HG02943 (cell line): ENCODE data around the gene MYO5C.

Source experiments
- ATAC-seq: cut with Tn5 transposase; IDR thresholded peaks from one replicate; pipeline ENCODE4 v1.9.1; 2021; ENCODE audit warnings: mild to moderate bottlenecking, low read depth, moderate library complexity; ENCODE audit not compliant: unreplicated experiment

The MYO5C gene

DNA sequence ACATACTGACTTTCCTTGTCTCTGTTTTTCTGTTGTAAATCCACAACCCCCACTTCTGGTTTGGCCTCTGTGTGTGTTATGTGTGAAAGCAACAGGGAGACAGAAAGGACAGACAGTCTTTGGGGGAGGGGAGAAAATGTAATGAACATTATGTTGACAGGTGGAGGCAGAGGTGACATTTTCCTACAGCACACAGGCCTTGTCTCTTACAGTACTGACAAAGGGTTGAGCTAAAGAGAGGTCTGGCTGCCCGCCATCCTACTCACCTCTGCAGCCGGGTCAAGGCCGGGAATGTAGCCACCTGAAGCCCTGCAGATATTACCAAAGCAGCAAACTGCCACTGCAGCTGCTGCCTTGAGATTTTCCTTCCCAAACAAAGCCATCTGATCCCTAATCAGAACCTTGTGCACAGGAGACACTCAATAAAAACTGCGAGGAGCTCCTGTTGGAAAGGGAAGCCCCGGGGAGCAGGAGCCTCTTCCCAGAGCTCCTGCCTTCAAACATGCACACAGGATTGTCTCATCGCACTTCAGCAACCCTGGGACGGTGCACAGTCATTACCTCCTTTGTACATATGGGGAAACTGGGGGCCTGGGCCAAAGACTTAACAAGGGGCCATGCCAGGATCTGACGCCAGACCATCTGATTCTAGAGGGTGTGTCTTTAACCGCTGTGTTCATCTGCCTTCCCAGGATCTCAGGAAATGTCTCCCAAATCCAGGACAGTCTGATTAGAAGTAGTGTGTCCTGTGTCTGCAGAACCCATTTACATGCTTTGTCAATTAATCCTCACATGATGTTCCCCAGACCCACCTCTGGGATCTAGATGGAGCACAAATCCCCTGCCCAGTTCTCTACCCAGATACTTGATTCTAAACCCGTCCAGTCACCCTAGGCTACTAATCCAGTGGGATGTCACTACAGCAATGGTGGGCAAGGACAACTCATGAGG lies 14.2 kb downstream of the MYO5C start:
- ATAC-seq: no peak

DNA sequence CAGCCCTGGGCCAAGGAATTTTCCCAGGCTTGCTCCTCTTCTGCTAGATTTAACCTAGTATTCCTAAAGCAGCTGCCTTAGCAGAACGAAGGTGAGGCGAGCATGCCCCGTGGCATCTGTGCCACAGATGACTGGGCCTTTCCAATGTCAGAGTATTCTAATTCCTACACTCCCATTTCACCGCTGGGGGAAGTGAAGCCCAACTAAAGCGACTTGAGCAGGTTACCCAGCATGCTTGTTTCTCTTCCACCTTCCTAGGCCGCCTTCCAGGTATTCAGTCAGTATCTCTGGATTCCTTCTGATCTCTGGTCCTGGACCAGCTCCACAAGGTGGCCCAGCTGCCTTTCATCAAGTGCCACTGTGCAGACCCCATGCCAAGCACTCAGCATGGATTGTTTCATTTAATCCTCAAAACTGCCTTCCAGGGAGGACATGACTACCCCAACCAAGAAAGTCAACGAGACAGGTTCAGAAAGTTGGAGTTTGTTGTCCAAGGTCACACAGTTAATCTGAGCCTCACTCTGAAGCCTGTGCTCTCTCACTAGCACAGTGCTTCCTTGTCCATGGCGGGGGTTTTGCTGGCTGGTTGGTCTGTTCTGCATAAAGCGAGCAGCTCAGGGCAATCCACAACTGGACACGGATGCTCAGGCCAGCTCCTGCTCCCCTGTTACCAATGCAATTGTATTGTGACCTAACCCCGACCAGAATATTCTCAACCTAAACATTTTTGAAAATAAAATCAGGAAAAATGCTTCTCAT lies 15.1 kb downstream of the MYO5C start:
- ATAC-seq: no peak

DNA sequence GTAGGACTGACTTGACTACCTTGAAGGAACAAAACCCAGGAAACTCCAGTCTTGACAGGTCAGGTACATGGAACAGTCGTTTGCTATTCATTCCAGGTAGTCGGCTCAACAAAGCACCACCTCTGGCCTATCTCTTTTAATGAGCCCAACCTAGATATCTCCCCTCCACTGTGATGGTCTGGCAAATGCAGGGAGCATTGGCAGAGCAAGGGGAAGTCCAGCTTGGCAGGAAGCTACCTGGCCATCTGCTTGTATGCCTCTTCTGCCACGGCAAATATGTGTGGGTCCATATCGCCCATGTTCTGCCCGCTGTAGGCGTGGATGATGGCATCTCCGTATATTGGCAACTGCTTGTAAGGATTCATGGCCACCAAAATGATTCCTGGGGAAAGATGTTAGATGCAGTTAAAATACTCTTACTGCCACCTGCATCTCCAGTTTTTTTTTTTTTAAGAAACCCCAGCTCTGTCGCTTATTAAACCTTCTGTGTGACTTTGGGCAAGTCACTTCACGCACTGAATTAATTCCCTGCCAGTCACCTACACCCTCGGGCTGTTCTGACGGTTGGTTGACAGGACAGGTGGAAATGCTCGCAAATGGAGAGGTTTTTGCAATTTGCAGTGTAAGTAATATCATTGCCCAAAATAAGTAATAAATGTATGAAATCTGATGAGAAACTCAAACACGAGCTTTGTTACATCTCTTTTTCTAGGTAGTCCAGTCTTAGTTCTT lies 16.8 kb downstream of the MYO5C start:
- no peak for ATAC-seq

DNA sequence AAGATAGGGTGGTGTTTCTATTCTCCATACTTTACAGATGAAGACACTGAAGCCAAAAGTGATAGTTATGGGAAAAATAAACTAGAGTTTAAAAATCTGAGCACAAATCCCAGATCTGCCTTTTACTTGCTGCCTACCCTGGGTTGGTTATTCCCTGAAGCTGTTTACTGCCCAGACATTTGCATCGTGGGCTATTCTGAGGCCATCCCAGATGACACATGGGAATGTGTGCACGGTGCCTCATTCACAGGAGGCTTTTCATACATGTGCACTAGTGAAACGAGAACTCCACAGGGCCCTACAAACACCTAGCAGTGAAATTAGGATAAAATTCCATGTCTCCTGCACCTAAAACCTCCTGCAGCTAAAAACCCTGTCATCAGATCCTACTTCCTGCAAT lies 17.5 kb downstream of the MYO5C start:
- no peak for ATAC-seq

DNA sequence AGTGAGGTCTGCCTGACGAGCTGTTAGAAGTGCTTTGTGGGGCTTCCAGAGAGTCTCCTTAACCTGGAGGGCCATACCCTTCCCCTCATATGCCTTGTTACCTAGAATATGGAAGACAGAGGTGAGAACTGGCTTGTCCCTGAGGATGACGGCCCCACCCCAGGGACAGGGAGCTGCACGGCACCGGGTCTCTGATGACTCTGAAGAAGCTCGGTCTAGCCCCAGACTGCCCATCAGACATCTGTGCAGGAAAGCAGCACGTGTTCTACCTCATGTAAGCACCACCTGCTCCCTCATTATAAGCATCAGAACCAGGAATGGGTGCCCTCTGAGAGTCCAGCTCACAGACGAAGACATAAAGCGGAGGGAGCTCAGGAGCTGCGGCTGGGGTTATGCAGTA lies 18.0 kb downstream of the MYO5C start:
- no peak for ATAC-seq

DNA sequence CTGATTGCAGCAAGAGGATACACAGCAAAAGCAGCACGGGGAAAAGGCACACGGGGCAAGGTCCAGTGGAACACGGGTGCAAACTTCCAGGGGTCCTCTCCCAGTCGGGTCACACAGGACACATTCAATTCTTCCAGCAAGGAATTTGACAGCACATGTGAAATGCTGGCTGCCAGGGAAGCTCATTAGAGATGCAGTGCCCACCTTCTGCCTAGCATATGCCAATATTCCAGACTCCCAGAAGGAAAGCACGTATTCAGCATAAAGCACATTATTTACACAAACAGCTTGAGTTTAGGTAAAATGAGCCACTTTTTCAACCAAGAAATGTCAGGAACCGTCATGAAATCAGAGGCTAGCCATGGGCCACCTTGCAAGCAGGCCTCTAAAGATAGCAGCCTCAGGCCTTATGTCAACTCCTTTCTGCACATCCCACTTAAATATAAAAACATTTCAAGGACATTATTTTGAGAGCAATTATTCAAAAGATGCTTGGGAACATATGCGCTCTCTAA lies 19.3 kb downstream of the MYO5C start:
- ATAC-seq: no peak

DNA sequence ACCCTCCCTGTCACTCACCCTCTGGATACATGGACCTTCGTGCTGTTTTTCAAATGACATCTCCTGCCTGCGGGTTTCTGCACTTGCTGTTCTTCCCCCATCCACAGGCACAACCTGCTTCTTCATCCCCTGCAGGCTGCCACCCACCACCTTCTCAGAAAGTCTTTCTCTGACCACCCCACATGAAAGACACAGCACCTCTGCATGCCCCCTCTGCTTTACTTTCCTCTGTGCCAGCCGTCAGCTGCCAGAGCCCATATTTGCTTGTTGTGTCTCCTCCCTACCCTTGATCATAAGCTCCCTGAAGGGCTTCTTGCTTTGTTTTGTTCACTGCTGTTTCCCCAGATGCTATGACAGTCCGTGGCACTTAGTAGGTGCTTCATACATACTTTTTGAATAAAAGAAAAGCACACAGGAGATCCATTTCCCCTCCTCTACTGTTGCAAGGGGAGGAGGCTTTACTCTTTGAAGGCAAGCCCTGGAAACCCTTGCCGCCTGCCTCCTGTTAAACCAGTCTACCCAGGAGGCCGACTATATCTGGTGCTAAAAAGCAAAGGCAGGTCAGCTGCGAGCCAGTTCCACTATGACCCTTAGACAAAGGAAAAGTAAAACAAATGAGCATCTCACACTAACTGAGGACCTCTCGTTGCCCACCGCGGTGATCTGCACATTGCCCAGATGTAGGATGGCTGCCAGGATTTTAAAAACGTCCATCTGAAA lies 31.9 kb downstream of the MYO5C start:
- no peak for ATAC-seq

DNA sequence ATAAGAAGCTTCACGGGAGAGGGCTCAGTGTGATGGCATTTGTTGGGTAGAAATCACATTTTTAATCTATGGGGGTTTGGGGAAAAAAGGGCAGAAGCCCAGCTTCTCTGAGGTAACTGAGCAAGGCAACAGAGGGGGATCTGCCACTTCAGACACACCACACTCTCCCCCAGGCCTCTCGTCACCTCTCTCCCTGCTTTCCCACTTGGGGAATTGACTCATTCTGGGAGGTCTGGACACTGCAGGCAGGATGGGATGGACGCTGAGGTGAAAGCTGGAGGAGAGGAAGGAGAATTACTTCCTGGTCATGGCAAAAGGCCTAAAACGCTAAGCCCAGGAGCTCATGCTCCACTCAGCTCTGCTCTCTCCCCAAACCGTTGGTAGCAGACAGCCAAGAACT lies 33.2 kb downstream of the MYO5C start:
- no peak for ATAC-seq

DNA sequence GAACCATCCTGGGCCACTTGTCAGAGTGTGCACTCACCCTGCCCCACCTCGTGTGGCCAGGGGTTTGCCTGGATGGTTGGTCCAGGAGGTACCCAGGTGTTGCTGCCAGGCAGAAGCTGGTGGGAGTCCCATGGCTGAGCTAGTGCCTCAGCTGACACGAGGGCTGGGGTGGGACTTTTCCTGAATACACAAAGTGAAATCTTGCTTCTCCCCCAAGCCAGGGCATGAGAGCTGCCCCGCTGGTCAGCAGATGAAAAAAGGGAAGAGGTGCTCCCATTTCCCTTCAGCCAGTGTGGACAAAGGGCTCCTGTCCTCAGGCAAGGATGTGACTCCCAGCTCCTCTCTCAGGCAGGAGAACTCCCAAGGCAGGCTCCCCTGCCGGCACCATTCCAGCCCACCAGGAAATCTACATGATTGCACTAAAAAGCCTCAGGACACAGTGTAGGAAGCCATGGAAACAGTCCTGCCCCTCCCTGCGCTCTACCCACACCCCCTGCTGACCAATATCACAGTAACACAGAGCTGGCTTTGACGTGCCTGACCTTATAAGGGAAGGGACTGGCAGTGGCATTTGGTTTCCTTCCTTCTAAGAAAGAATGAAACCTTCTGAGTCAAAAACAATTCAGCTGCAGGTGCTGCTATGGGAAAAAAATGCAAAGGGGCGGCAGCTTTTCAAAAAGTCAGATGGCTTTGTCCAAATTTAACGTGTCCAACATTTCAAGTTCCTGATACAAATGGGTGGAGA lies 33.9 kb downstream of the MYO5C start:
- peak; percentile 99 for ATAC-seq

DNA sequence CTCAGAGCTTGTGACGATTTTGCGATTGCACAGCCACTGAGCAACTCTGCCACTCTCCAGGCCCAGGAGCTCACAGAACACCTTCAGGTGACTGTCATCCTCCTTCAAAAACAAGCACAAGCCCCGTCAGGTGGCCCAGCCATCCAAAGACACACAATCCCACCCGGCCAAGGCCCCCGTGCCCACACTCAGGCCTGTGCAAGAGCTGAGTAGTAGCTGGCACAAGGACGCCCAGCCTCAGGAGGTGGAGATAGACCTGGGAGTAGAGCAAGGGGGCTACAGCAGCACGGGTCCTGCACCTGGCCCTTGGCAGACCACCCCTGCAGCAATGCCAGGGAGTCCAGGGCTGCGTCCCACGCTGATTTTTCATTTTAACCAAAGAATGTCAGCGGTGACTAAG lies 34.6 kb downstream of the MYO5C start:
- ATAC-seq: no peak

DNA sequence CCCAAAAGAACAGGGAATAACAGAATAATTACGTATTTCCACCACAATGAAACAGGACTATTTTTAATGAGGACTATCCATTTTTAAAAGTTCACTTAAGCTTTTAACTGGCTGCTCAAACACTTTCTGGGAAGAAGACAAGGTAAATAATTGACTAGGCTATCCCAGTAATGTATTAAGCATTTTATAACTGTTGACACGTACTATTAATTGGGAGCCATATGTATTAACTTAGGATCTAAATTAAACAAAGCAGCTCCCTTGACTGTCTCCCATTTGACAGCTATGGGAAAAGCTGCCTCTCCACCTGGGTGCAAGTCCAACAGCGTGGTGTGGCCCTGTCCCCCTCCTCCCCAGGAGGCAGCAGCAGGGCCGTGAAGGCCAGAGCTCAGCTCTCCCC lies 36.1 kb downstream of the MYO5C start:
- ATAC-seq: no peak

DNA sequence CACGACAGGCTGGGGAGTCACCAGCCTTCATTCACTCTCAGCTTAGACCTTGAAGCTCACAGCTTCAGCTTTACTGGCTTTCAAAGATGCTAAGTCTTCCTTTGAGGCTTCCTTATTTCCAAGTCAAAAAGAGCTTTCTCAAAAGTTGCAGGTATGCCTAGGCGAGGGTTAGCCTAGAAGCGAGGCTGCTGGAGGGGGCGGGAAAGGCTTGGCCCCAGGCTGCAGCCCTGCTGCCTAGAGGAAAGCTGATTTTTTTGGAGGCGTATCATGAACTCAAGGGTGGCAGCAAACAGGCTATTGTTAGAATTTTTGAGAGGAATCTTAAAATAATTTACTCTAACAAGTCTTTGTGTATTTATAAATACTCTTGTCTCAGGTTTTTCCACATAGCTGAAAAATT lies 37.1 kb downstream of the MYO5C start:
- ATAC-seq: no peak

DNA sequence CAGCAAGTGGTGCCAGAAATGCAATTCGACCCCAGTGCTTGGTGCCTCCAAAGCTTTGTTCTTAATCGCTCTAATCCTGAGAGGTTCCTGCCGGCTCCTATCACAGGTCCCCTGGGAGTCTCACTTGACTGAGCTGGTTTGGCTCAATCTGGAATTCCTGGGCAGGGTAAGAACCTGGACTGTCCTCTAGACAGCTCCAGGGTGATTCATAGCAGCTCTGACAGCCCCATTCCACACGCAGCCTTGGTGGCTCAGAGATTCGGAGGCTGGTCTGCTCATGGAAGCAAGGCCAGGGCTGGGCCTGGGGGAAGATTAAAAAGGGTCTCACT lies 37.9 kb downstream of the MYO5C start:
- no peak for ATAC-seq

DNA sequence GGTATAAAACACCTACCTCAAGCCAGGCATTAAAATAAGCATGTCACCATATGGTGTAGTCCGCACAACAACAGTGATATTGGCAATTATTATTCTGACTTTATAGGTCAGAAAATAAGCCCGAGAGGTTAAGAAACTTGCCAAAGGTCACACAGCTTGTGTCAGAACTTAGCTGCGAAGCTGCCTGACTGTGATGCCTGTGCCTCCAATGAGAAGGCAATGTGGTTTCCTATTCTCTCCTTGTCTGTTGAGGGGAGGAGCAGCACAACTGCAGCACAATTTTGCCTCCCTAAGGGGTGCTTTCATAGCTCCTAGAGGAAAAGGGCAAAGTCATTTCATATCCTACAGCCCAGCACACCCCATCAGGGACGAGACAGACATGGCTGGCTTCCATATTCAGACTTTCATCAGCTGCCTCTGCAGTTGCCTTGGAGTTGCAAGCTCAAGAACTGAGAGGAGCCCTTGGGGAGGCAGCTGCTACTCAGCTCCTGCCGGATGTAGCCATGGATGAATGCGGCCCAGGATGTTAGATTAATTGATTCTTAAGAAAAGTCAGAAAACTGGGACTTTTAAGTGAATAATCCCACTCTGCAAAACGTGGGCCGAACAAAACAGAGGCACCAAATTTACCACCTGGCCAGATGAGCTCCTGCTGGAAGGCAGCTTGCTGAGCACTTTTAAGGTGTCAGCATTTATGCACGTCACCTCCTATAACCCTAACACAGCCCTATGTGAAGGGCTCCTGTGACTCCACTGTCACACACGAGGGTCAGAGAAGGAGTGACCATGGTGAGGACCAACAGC lies 38.5 kb downstream of the MYO5C start:
- no peak for ATAC-seq

DNA sequence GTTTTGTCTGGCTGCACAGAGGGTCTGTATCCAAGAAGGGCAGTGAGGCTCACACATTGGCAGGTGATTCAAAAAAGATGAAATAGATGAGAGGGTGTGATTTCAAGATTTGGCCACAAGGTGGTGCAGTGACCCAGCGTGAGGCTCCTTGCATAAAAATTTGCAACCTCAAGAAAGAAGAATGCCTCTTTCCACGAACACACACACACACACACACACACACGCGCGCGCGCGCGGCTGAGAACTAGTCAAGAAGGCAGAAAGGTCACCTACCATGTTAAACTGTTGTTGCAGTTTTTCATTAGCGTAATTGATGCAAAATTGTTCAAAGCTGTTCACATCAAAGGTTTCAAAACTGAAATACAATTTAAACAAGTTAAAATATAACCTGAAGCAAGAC lies 39.2 kb downstream of the MYO5C start:
- no peak for ATAC-seq

DNA sequence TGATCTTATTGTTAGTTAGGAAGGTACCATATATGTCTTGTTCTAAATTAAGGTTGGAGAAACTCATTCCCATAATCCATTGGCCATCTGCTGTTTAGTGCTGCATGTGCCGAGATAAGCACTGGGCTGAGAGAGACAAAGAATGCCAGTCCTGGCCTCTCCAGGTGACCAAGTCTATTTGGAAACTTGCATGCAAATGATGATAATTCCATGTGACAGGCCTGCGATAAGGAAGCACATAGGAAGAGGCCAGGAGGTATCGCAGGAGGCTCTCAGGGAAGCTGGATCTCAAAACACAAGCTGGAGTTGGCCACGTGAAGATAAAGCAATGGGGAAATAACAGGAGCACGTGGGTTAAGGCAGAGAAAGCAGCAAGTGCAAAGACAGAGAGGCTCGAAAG lies 39.7 kb downstream of the MYO5C start:
- no peak for ATAC-seq

DNA sequence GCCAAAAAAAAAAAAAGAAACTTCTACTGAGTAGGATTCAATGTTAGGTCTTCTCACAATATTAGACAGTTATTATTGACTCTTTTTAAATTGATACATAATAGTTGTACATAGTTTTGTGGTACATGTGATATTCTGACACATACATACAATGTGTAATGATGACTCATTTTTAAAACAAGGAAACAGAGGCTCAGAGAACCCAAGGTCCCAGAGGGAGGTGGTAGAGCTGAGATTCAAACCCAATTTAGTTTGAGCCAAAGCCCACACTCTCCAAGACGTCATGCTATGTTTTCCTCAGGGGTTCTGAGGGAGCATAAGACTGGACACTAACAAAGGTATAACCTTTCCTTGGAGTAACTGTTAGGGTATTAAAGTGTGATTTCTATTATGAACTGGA lies 40.6 kb downstream of the MYO5C start:
- no peak for ATAC-seq

DNA sequence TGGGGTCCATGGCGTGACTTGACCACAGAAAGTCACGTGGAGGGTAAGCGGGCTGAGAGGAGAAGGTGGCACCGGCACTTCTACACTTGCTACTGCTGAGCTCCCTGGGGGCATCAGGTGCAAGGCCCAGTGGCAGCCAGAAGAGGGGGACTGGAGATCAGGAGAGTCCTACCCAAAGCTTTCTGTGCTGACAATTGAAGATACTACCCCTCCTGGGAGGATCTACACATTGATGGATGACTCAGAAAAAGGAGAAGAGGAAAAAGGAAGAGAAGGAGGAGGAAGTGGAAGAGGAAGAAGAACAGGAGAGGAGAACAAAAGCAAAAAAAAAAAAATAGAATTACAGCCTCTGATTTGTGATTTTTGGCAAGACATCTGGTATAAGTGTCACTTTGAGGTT lies 41.2 kb downstream of the MYO5C start:
- ATAC-seq: no peak

DNA sequence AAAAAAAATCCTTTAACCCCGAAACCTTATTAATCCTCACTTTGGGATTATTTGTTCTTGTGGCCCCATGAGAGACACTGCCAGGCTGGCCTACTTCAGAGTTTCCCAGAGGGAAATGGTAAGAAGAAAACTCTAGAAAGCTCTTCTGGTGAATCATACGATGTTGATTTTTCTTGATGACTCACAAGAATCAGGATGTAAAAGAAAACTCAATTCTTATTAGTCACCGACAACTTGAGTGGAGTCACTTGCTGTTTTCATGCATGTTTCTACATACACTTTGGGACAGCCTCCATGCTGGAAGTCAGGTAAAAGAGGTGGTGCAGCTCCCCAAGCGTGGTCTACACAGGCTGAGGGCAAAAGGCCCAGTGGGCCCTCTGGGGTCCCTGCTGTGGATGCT lies 42.8 kb downstream of the MYO5C start:
- no peak for ATAC-seq
